Neural cell (in vitro differentiated cells): ENCODE results near the gene TCF4. TPM values are rescaled to one million over a fixed set of nuclear protein-coding genes. Genes with fewer than 3 reads are reported as not detected.

Experiments
- H2AFZ ChIP-seq: fragments of 200-600, 300-800 bp; sonication (generic), shearing (Covaris generic); 2 replicates; pipeline ENCODE4 v1.6.0; 2014; ENCODE audit warnings: low read depth, mild to moderate bottlenecking, antibody characterized with exemption, low read length, moderate library complexity
- H3F3A ChIP-seq: fragments of 200-600 bp; shearing (Covaris generic); 2 replicates; pipeline ENCODE4 v1.6.1; 2016; ENCODE audit warnings: mild to moderate bottlenecking, moderate library complexity, mixed read lengths, antibody characterized with exemption, low read length; ENCODE audit not compliant: insufficient read depth, poor library complexity, severe bottlenecking
- H3K27ac ChIP-seq: fragments of 200-600, 300-800 bp; sonication (generic), shearing (Covaris generic); 2 replicates; pipeline ENCODE4 v1.5.1; 2014; ENCODE audit warnings: mild to moderate bottlenecking, low read length, moderate library complexity
- H3K27me3 ChIP-seq: fragments of 300-800, 200-600 bp; sonication (generic), shearing (Covaris generic); 2 replicates; pipeline ENCODE4 v1.6.0; 2014; ENCODE audit warnings: mild to moderate bottlenecking, low read depth, low read length, moderate library complexity; ENCODE audit not compliant: insufficient read depth
- H3K36me3 ChIP-seq: fragments of 300-800, 200-600 bp; sonication (generic), shearing (Covaris generic); 2 replicates; pipeline ENCODE4 v1.5.1; 2014; ENCODE audit warnings: mild to moderate bottlenecking, antibody characterized with exemption, low read length, moderate library complexity; ENCODE audit not compliant: insufficient read depth
- H3K4me2 ChIP-seq: fragments of 300-800, 200-600 bp; sonication (generic), shearing (Covaris generic); 2 replicates; pipeline ENCODE4 v1.6.0; 2014; ENCODE audit warnings: mild to moderate bottlenecking, low read length
- H3K4me3 ChIP-seq: fragments of 300-800, 200-600 bp; sonication (generic), shearing (Covaris generic); 2 replicates; pipeline ENCODE4 v1.5.1; 2014; ENCODE audit warnings: mild to moderate bottlenecking, low read length, moderate library complexity
- H3K79me2 ChIP-seq: fragments of 200-600 bp; shearing (Covaris generic); replicated peaks from 2 replicates; pipeline ENCODE4 v1.6.0; 2014; ENCODE audit warnings: mild to moderate bottlenecking, low read length, moderate library complexity; ENCODE audit not compliant: insufficient read depth
- H3K9ac ChIP-seq: fragments of 300-800, 200-600 bp; sonication (generic), shearing (Covaris generic); 2 replicates; pipeline ENCODE4 v1.6.1; 2016; ENCODE audit warnings: mild to moderate bottlenecking, low read length, mixed read lengths
- H3K9me2 ChIP-seq: fragments of 200-600 bp; shearing (Covaris generic); 2 replicates; pipeline ENCODE4 v1.6.1; 2016; ENCODE audit warnings: mild to moderate bottlenecking, low read length, mixed read lengths; ENCODE audit not compliant: insufficient read depth
- H3K9me3 ChIP-seq: fragments of 200-600, 300-800 bp; sonication (generic), shearing (Covaris generic); 2 replicates; pipeline ENCODE4 v1.6.1; 2016; ENCODE audit warnings: mild to moderate bottlenecking, mixed run types, low read length, moderate library complexity, mixed read lengths
- H4K20me1 ChIP-seq: fragments of 200-600 bp; shearing (Covaris generic); 2 replicates; pipeline ENCODE4 v1.6.1; 2016; ENCODE audit warnings: mild to moderate bottlenecking, mixed run types; ENCODE audit not compliant: insufficient read depth
- CTCF ChIP-seq: fragments of 450-650 bp; IDR thresholded peaks from 2 replicates; pipeline ENCODE4 v1.5.1; 2014; ENCODE audit warnings: antibody characterized with exemption, mild to moderate bottlenecking, moderate library complexity; ENCODE audit not compliant: poor library complexity, severe bottlenecking
- EP300 ChIP-seq: fragments of 450-650 bp; conservative IDR thresholded peaks from 2 replicates; pipeline ENCODE4 v1.6.1; 2014; ENCODE audit warnings: antibody characterized with exemption, mild to moderate bottlenecking, moderate library complexity; ENCODE audit not compliant: poor library complexity, severe bottlenecking
- EZH2 ChIP-seq: fragments of 200-600, 300-800 bp; shearing (Covaris generic), sonication (generic); IDR thresholded peaks from 2 replicates; pipeline ENCODE4 v1.6.1; 2014; ENCODE audit warnings: antibody characterized with exemption, low read length, borderline replicate concordance, mild to moderate bottlenecking; ENCODE audit not compliant: insufficient read depth, poor library complexity, severe bottlenecking
- MXI1 ChIP-seq: fragments of 450-650 bp; conservative IDR thresholded peaks from 2 replicates; pipeline ENCODE4 v1.6.1; 2014; ENCODE audit warnings: antibody characterized with exemption, mild to moderate bottlenecking; ENCODE audit not compliant: poor library complexity, severe bottlenecking
- POLR2AphosphoS5 ChIP-seq: IDR thresholded peaks from 2 replicates; pipeline ENCODE4 v1.6.1; 2012
- RAD21 ChIP-seq: fragments of 450-650 bp; conservative IDR thresholded peaks from 2 replicates; pipeline ENCODE4 v1.6.1; 2014; ENCODE audit warnings: antibody characterized with exemption, mild to moderate bottlenecking, moderate library complexity
- SMC3 ChIP-seq: fragments of 450-650 bp; conservative IDR thresholded peaks from 2 replicates; pipeline ENCODE4 v1.6.1; 2014; ENCODE audit warnings: antibody characterized with exemption, mild to moderate bottlenecking, moderate library complexity; ENCODE audit not compliant: poor library complexity
- TAF1 ChIP-seq: IDR thresholded peaks from 2 replicates; pipeline ENCODE4 v1.6.1; 2012; ENCODE audit warnings: low read depth
- polyA plus RNA-seq: library from polyadenylated mRNA; depleted of rRNA; stranded (reverse); fragments of >200 nt; gene quantifications from 2 replicates; pipeline ENCODE4 v1.2.3, GENCODE V29; 2014

The TCF4 gene
- polyA plus RNA-seq, 1 donor from 2014 or later, result 7.0 TPM

- Histone ChIP-seq H4K20me1 (no peaks in the 10 kb centered on the region), H3F3A (no peaks in the 10 kb centered on the region), H3K4me3 (no peak overlapping the region), H3K9me2 (no peaks in the 10 kb centered on the region), H3K27ac (no peak overlapping the region), H2AFZ (no peak overlapping the region), H3K9ac (no peak overlapping the region), H3K4me2 (no peak overlapping the region), H3K9me3 (no peaks in the 10 kb centered on the region), H3K79me2 (no peaks in the 10 kb centered on the region), H3K36me3 (no peaks in the 10 kb centered on the region), H3K27me3 (no peaks in the 10 kb centered on the region)
- no peak for TF ChIP-seq POLR2AphosphoS5
- no peak for TF ChIP-seq MXI1
- TF ChIP-seq RAD21, result no peak
Observed at GRCh38 chr18:55355223-55355622, 232.8 kb downstream of the TCF4 start.

GRCh38 chr18:55354795-55355194, 233.2 kb downstream of the TCF4 start:
- H3F3A ChIP-seq, result no peaks in the 10 kb centered on the region
- H3K9ac ChIP-seq, result no peak overlapping the region
- H3K79me2 ChIP-seq, result no peaks in the 10 kb centered on the region
- no peak overlapping the region for H3K4me2 ChIP-seq
- H3K9me3 ChIP-seq, result no peaks in the 10 kb centered on the region
- no peaks in the 10 kb centered on the region for H3K27me3 ChIP-seq
- H2AFZ ChIP-seq, result no peak overlapping the region
- H3K36me3 ChIP-seq, result no peaks in the 10 kb centered on the region
- no peak overlapping the region for H3K27ac ChIP-seq
- H4K20me1 ChIP-seq, result no peaks in the 10 kb centered on the region
- no peaks in the 10 kb centered on the region for H3K9me2 ChIP-seq
- TF ChIP-seq TAF1, result no peak
- TF ChIP-seq EP300, result no peak
- no peak for TF ChIP-seq CTCF
- no peak for TF ChIP-seq RAD21
- H3K4me3 ChIP-seq, result no peak overlapping the region

GRCh38 chr18:55353806-55354205, 234.2 kb downstream of the TCF4 start:
- H3K36me3 ChIP-seq, result no peaks in the 10 kb centered on the region
- no peak overlapping the region for H3K27ac ChIP-seq
- no peaks in the 10 kb centered on the region for H3K9me3 ChIP-seq
- H3K4me3 ChIP-seq, result no peak overlapping the region
- TF ChIP-seq SMC3 (no peak), EZH2 (no peak), TAF1 (no peak), POLR2AphosphoS5 (no peak), MXI1 (no peak), CTCF (no peak), EP300 (no peak)
- no peaks in the 10 kb centered on the region for H3K27me3 ChIP-seq
- H3K9me2 ChIP-seq, result no peaks in the 10 kb centered on the region
- H3K9ac ChIP-seq, result no peak overlapping the region
- H2AFZ ChIP-seq, result no peak overlapping the region
- H3K79me2 ChIP-seq, result no peaks in the 10 kb centered on the region
- no peaks in the 10 kb centered on the region for H3F3A ChIP-seq
- no peak overlapping the region for H3K4me2 ChIP-seq
- H4K20me1 ChIP-seq, result no peaks in the 10 kb centered on the region
